T47D (cell line): Measurements from ENCODE around the gene MAOB.
"Not testable (repeated sequence)": the region's sequence is repeated elsewhere in the genome, so short reads cannot be mapped to it uniquely, and the experiment has no call there.

Experiments used
- DNase-seq, 2 experiments: peaks; one replicate each; pipeline versions ENCODE4 v3.0.0 to v3.0.0-alpha.2; 2011 to 2012; ENCODE audit warnings: low read depth in 1 of 2, low spot score in 1 of 2
- JUND ChIP-seq: IDR thresholded peaks from 2 replicates; pipeline ENCODE4 v1.6.1; 2012; ENCODE audit warnings: low read depth
- in situ Hi-C: cut with HindIII; loops from 2 replicates; pipeline ENCODE4 v1.10.0; 2016; ENCODE audit warnings: low sequenced_read_pairs, low pct_unique_long_range_greater_than_20kb

Gene MAOB

GRCh38 chrX:43735957-43736356, 146.3 kb downstream of the MAOB start:
- TF ChIP-seq JUND: no peak
- in situ Hi-C loops: no loop called here
- DNase-seq: peak in 1 of 2 experiments; percentile 34

GRCh38 chrX:43735534-43735933, 146.7 kb downstream of the MAOB start:
- in situ Hi-C loops: no loop called here
- no peak for TF ChIP-seq JUND
- no peak for DNase-seq

- no peak for TF ChIP-seq JUND
- in situ Hi-C loops: no loop called here
- no peak for DNase-seq
Observed at GRCh38 chrX:43734444-43734843, 147.8 kb downstream of the MAOB start.

GRCh38 chrX:43733699-43734098, 148.6 kb downstream of the MAOB start:
- in situ Hi-C loops: no loop called here
- TF ChIP-seq JUND: no peak
- no peak for DNase-seq

GRCh38 chrX:43731086-43731485, 151.2 kb downstream of the MAOB start:
- no peak for DNase-seq
- TF ChIP-seq JUND: no peak
- in situ Hi-C loops: no loop called here

- DNase-seq: no peak
- in situ Hi-C loops: no loop called here
- no peak for TF ChIP-seq JUND
Observed at GRCh38 chrX:43728966-43729365, 153.3 kb downstream of the MAOB start.

DNA sequence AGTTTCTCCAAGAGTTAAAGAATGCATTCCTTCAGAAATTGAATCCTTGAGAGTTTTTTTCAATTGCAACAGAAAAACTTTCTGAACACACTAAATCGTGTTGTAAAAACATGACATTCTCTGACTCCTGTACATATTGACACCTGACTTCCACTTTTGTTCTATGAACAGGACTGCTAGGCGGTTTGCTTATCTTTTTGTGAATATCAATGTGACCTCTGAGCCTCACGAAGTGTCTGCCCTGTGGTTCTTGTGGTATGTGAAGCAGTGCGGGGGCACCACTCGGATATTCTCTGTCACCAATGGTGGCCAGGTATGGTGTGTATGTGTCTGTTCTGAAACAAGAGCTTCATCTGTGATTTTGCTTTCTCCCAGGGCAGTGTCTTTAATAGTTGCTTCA, 154.2 kb downstream of the MAOB start:
- DNase-seq: no peak
- in situ Hi-C loops: no loop called here
- no peak for TF ChIP-seq JUND

DNA sequence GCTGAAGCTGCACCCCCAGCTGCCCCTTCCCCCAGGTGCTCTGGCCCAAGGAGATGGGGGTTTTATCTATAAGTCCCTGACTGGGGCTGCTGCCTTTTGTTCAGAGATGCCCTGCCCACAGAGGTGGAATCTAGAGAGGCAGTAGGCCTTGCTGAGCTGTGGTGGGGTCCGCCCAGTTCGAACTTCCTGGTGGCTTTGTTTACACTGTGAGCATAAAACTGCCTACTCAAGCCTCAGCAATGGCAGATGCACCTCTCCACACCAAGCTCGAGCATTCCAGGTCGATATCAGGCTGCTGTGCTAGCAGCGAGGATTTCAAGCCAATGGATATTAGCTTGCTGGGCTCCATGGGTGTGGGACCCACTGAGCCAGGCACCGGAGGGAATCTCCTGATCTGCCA, 155.0 kb downstream of the MAOB start:
- in situ Hi-C loops: not testable (repeated sequence)

GRCh38 chrX:43725227-43725626, 157.0 kb downstream of the MAOB start:
- DNase-seq, in situ Hi-C loops: not testable (repeated sequence)

More for the DNA sequence above, 155.0 kb downstream of the MAOB start:
- not testable (repeated sequence) for DNase-seq

GRCh38 chrX:43720961-43721360, 161.3 kb downstream of the MAOB start:
- TF ChIP-seq JUND: no peak
- no peak for DNase-seq
- in situ Hi-C loops: no loop called here

GRCh38 chrX:43720082-43720481, 162.2 kb downstream of the MAOB start:
- TF ChIP-seq JUND: no peak
- no peak for DNase-seq
- in situ Hi-C loops: no loop called here

DNA sequence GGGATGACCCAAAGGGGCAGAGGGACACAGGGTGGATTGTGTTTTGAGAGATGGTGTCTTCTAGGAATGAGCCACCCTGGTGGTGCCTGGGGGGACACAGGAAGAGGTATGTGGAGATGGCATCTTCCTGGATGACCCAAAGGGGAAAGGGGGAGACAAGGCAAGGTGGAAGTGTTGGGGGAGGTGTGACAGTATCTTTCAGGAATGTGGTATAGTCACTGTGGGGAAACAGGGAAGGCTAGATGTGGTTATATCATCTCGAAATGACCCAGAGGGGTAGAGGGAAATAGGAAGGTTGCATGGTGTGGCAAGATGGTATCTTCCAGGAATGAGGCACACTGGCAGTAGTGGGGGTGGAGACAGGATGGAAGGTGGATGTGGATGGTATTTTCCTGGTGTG, 163.3 kb downstream of the MAOB start:
- TF ChIP-seq JUND: no peak
- DNase-seq: no peak
- in situ Hi-C loops: no loop called here

DNA sequence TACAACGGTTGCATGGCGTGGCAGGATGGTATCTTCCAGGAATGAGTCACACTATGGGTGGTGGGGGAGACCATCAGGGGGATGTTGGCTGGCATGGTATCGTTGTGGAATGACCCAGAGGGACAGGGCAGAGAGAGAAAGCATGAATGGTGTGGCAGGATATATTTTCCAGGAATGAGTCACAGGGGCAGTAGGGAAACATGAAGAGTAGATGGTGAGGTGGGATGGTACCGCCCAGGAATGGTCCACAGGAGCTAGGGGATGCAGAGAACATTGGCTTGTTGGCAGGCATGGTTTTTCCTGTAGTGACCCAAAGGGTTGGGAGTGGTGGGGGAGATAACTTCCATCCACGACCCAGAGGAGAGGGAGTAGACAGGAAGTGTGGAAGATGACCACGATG, 163.7 kb downstream of the MAOB start:
- no peak for DNase-seq
- in situ Hi-C loops: no loop called here
- TF ChIP-seq JUND: no peak

DNA sequence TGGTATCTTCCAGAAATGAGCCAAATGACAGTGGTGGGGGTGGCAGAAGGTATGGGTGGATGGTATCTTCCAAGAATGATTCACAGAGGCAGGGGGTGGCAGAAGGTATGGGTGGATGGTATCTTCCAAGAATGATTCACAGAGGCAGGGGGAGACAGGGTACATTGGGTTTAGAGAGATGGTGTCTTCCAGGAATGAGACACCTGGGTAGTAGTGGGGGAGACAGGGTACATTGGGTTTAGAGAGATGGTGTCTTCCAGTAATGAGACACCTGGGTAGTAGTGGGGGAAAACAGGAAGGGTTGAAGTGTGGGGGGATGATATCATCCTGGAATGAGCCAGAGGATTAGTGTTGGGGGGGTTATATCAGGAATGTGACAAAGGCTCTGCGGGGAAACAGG, 164.2 kb downstream of the MAOB start:
- in situ Hi-C loops: no loop called here
- TF ChIP-seq JUND: no peak
- no peak for DNase-seq

DNA sequence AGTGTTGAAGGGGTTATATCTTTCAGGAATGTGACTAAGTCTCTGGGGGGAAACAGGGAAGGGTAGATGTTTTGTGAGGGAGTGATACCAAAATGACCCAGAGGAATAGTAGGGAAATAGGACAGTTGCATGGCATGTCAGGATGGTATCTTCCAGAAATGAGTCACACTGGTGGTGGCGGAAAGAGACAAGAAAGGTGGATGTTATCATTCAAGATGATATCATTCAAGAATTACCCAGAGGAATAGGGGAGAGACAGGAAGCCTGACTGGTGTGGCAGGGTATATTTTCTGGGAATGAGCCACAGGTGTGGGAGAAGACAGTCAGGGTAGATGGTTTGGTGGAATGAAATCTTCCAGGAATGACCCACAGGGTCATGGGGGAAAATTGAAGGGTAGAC, 165.1 kb downstream of the MAOB start:
- in situ Hi-C loops: no loop called here
- DNase-seq: no peak
- TF ChIP-seq JUND: no peak
